NCI-H82 (cell line): ENCODE data around the gene FUOM.

ENCODE experiments used
- DNase-seq: peaks from one replicate; lab custom pipeline; 2025; lab: John Stamatoyannopoulos, UW

FUOM gene

DNA sequence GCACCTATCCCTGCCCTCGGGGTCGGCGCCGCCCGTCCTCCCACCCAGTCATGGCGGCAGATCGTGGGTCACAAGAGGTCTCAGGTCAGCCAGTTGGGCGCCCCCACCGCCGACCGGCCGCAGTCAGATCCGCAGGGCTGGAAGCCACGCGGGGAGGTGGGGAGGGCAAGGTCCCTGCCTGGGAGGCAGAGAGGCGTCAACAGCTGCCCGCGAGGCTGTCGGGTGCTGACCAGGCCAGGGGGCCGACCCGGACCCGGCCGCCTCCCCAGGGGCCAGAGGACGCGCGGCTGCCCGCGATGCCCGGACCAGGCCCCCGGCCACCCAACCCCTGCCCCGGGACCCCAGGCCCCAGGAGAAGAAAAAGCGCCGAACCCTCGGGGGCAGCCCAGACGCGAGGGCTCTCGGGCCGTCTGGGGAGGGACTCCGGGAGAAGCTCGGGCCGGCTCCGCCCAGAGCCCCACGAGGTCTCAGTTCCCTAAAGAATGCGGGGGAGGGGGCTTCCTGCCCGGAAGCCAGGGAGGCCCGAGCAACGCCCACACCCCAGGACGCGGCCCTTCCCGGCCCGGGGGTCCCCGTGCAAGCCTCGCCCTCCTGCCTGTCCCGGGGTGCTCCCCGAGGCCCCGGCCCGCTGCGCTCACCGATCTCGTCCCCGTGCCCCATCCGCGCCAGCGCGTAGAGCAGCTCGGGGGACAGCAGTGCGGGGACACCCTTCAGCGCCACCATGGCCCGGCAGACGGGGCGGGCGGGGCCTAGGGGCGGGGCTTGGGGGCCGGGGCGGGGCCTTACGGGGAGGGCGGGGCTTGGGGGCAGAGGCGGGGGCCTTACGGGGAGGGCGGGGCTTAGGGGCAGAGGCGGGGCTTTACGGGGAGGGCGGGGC, at the start of gene FUOM:
Gene FUOM (minus strand): TSS at position 735 of the 877 bp plus-strand sequence. CDS start 12 bp downstream, at position 723.
- DNase-seq = peak; percentile 79

DNA sequence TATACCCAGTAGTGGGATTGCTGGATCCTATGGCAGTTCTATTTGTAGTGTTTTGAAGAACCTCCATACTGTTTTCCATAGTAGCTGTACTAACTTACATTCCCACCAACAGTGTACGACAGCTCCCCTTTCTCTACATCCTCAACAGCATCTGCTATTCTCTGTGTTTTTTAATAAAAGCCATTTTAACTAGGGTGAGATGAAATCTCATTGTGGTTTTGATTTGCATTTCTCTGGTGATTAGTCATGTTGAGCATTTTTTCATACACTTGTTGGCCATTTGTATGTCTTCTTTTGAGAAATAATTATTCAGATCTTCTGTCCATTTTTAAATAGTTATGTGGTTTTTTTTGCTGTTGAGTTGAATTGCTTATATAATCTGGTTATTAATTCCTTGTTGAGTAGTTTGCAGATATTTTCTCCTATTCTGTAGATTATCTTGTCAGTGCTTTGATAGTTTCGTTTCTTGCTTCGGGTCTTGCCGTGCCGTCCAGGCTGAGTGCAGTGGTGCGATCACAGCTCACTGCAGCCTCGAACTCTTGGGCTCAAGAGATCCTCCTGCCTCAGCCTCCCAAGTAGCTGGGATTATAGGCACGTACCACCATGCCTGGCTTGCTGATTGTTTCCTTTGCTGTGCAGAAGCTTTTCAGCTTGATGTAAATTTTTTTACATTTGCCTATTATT, 48.2 kb upstream of the FUOM start:
- DNase-seq = no peak

DNA sequence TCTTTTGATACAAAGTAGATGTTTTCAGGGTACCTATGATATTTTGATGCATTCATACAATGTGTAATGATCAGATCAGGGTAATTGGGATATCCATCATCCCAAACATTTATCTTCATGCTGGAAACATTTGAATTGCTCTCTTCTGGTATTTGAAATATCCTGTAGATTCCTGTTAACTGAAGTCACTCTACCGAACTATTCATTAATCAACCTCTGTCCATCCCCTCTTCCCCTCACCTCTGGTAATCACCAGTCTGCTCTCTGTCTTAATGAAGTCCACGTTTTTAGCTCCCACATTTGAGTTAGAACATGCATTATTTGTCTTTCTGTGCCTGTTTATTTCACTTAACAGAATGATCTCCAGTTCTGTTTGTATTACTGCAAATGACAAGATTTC, 47.5 kb upstream of the FUOM start:
- no peak for DNase-seq

GRCh38 chr10:133403784-133404183, 46.0 kb upstream of the FUOM start:
- no peak for DNase-seq

DNA sequence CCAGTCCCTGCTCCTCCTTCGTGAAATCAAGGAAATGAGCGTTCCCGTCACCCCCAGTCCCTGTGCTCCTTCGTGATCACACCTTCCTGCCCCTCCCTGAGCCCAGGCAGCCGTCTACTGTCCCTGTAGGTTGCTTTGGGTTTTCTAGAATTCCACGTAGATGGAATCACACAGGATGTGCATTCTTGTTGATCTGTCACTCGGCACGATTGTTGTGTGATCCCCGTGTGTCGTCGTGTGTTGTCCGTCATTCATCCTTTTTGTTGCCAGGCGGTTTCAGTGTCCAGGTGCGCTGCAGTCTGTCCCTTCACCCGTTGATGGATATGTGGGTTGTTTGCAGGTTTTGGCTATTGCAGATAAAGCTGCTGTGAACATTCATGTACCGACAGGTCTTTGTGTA, 45.5 kb upstream of the FUOM start:
- DNase-seq = no peak

- DNase-seq = no peak
These were observed 44.3 kb upstream of the FUOM start for GRCh38 chr10:133401981-133402725.

- no peak for DNase-seq
These were observed 43.7 kb upstream of the FUOM start for GRCh38 chr10:133401500-133401899.

GRCh38 chr10:133400624-133401424, 43.0 kb upstream of the FUOM start:
- DNase-seq = no peak

- DNase-seq = no peak
These were observed 41.3 kb upstream of the FUOM start for GRCh38 chr10:133399123-133399601.

GRCh38 chr10:133397938-133398337, 40.1 kb upstream of the FUOM start:
- DNase-seq = no peak

DNA sequence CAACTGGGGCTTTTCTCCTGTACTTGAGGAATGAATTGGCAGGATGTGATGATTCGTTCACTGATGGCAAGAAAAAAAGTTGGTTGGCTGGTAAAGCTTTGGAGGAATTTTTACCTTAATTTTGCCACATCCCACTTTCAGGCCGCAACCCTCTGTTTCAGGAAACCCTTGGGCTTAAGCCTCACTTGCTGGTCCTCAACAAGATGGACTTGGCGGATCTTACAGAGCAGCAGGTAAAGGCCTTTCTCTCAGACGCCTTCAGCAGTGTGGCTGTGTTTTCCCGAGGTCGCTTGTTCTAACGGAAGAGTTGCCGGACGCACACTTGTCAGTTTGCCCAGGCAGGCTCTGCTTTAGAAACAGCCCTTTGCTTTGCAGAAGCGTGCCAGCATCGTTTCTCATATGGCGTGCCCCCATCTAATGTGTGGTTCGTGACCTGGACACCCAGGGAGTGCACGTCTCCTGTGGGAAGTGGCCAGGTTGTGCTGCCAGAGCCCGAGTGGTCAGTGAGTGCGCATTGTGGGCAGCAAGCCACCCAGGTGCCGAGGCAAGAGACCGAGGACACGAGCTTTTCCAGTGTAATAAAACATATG, 38.3 kb upstream of the FUOM start:
- DNase-seq = no peak

DNA sequence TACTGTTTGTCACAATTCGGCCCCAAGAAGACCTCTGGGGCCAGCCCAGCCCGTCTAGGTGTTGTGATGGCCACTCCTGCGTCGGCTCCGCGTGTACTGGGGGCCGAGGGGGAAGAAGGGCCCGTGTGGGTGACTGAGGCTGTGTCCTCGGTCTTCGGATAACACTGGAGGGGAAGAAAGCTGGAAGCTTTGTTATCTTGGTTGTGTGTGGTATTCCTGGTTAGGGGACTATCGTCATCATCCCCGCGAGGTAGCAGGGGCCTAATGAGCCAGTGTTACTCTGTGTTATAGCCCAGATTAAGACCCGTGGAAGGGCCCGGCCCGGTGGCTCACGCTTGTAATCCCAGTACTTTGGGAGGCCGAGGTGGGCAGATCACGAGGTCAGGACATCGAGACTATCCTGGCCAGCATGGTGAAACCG, 37.0 kb upstream of the FUOM start:
- DNase-seq = peak; percentile 28

DNA sequence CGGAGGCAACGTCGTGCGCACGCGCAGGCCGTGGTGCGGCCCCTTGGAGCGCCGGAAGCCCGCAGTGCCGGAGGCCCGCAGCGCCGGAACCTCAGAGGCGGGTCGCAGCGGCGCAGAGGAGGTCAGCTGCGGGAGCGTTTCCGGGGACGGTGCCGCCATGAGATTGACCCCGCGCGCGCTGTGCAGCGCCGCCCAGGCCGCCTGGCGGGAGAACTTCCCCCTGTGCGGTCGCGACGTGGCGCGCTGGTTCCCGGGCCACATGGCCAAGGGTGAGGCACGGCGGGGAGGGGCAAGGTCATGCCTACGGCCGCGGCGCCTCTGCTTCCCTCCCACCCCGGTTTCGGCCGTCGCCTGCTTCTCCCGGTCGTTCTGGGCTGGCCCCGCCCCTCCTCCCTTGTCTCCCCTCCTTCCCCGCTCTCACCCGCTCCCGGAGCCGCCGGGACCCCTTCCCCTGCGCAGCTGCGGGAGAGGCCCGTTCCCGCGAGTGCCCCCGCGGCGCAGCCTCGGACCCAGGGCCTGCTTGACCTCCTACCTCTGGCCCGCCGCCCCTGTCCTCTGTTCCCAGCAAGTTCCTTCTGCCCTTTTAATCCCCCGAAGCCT, 36.3 kb upstream of the FUOM start, which contains the start of gene MTG1:
Gene MTG1 (plus strand): TSS at position 94 of the 600 bp plus-strand sequence. CDS start 64 bp downstream, at position 158.
- DNase-seq = peak; percentile 93

- DNase-seq = no peak
These were observed 35.7 kb upstream of the FUOM start for GRCh38 chr10:133393401-133394063.

- no peak for DNase-seq
These were observed 34.1 kb upstream of the FUOM start for GRCh38 chr10:133391761-133392518.

- DNase-seq = no peak
These were observed 33.4 kb upstream of the FUOM start for GRCh38 chr10:133391249-133391635.

GRCh38 chr10:133390597-133391248, 32.9 kb upstream of the FUOM start:
- no peak for DNase-seq

DNA sequence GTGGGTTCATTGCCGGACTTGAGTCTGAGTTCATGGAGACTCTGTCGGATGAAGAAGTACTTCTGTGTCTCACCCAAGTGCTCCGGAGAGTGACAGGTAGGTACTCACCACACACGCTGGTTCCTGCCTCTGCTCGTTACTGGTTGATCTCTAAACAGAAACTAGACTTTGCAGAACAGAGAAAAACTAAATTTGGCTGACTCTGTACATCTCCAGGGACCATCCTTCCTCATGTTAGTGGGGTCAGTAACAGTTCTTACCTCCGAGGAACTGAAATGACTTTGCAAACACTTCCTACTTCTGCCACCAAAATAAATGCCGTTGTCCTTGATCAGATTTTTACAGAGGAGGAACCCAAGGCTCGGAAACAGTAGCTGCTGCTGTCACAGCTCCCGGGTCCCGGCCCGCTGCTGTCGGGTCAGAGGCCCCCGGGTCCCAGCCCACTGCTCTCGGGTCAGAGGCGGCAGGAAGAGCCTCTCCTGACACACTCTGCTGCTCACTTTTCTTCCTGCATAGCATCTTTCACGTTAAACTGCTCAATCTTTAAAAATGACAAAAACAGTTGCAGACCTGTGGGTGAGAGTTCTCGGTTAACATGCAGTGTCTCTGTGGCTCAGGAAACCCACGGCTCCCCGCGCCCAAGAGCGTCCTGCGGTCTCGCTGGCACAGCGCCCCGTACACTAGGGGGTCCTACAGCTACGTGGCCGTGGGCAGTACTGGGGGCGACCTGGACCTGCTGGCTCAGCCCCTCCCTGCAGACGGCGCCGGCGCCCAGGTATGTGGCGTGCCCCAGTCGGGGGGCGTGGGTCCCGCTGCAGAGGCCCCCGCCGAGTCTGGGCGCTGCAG, 31.4 kb upstream of the FUOM start:
- DNase-seq = no peak
